Muscle of leg (tissue), 11 donors: Measurements from ENCODE around the gene S1PR2. TPM values are rescaled to one million over a fixed set of nuclear protein-coding genes. Genes with fewer than 3 reads are reported as not detected.
A peak's percentile ranks its signal among the peaks of the same experiment; 100 is the strongest.

Source experiments
- DNase-seq: peaks from one replicate; pipeline ENCODE4 v3.0.0; 2013
- H3K27ac ChIP-seq: one replicate; pipeline ENCODE4 v1.5.1; 2013; ENCODE audit warnings: mild to moderate bottlenecking, low read length, control low read depth
- H3K27me3 ChIP-seq: one replicate; pipeline ENCODE4 v1.6.1; 2013; ENCODE audit warnings: low read length; ENCODE audit not compliant: control insufficient read depth, insufficient read depth
- H3K36me3 ChIP-seq: one replicate; pipeline ENCODE4 v1.6.1; 2013; ENCODE audit warnings: low read length; ENCODE audit not compliant: control insufficient read depth, insufficient read depth
- H3K4me1 ChIP-seq: one replicate; pipeline ENCODE4 v1.6.1; 2013; ENCODE audit warnings: low read length; ENCODE audit not compliant: control insufficient read depth, insufficient read depth
- H3K4me3 ChIP-seq: one replicate; pipeline ENCODE4 v1.5.1; 2013; ENCODE audit warnings: low read length, control low read depth
- H3K9me3 ChIP-seq: replicated peaks from 2 replicates; pipeline ENCODE4 v1.6.1; 2013; ENCODE audit warnings: low read depth, low read length; ENCODE audit not compliant: control insufficient read depth
- WGBS: methylation state at CpG from one replicate; pipeline ENCODE4 v1.1.5; 2013; ENCODE audit warnings: missing lambda C conversion rate; ENCODE audit not compliant: insufficient coverage; 5-methylcytosine and 5-hydroxymethylcytosine counted together
- polyA plus RNA-seq, 8 donors: library from polyadenylated mRNA; unstranded; fragments of 120-200 nt; gene quantifications; one replicate each; pipeline versions ENCODE4 v1.2.1 to v1.2.3, GENCODE V29; 2013; ENCODE audit warnings: inconsistent platforms in 1 of 8, low replicate concordance in 1 of 8; ENCODE audit not compliant: insufficient read length in 8 of 8, insufficient read depth in 1 of 8
- total RNA-seq: library from RNA; stranded (reverse); fragments of 120-200 nt; gene quantifications from one replicate; pipeline ENCODE4 v1.2.4, GENCODE V29; 2013

Gene S1PR2
- total and polyA plus RNA-seq, 9 donors: 9.3 to 18.8 (median 12.8) TPM

DNA sequence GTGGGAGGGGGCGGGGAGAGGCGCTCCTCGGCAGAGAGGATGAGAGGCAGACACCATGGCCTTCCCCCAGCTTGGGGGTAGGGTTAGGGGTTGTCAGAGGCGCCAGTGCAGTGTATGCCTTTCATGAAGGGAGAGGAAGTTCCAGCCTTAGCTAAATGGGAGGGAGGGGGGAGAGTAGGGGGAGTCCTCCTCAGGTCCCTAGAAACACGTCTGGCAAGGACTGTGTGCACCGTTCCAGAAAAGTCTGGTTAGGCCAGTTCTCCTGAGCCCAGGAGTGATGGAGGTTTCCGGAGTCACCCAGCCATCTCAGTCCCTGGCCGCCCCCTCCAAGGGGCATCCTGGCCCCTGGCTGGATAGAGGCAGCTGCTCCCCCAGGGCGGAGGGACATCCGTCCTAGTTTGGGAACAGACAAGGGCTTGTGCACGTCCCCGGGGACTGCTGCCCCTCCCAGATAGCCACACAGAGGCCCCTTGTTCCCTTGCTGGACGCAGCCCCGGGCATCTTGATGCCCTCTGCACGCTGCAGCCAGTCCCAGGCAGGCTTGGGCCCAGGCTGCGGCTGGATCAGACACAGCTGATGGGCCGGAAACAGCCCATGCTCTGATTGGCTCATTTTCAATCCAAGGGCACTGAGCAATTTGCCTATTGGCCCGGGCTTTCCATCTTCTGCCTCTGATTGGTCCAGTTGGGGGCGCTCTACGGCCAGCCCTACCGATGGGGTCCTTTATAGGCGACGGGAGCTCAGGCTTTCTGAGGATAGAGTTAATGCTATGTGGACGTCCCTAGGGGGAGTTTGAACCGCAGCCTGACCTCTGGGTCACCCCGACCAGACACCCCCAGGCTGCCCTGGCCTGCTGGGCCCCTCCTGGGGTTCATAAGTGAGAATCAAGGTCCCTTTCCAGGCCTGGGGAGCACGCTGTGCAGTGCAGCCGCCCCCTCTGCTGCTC, 3.8 kb downstream of the S1PR2 start:
- peak; percentile 93 for DNase-seq
- Histone ChIP-seq H3K4me1 (peaks cover 51% of the 10 kb centered on the region), H3K27ac (peak overlapping the region; percentile 90), H3K4me3 (peak overlapping the region; percentile 16), H3K9me3 (no peaks in the 10 kb centered on the region), H3K36me3 (peaks cover 18% of the 10 kb centered on the region), H3K27me3 (no peaks in the 10 kb centered on the region)
- 37% methylated on average over 16 of the region's 28 CpGs for WGBS

DNA sequence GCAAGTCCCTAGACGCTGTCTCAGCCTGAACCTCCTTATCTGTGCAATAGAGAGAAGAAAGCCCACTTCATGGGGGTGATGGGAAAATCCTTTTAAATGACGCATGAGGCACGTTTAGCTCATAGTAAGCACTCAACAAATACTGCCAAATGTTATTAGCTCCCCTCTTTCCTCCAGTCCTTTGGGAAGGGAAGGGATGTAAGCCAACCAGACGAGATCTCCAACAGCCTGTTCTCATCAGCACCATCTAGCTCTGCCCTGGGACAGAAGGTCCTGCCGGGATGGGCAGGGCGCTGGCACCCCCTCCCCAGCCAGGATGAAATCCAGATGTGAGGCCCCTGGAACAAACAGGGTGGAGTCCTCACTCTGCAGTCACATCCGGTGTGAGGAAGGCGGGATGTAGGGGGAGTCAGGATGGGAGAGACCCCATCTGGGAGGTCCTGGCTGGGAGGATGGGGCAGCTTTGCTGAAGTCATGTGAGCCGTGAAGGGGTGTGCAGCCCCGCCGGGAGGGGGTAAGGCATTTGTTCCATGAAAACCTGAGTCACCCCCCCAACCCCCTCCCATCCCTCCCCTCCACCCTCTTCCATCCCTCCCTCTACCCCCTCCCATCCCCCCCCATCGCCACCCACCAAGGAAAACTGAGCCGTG, 4.6 kb downstream of the S1PR2 start:
- no peak overlapping the region for H3K4me3 ChIP-seq
- H3K4me1 ChIP-seq: peaks cover 45% of the 10 kb centered on the region
- H3K9me3 ChIP-seq: no peaks in the 10 kb centered on the region
- H3K27ac ChIP-seq: peak overlapping the region; percentile 90
- H3K27me3 ChIP-seq: no peaks in the 10 kb centered on the region
- 5% methylated on average over 3 of the region's 13 CpGs for WGBS
- H3K36me3 ChIP-seq: peaks cover 21% of the 10 kb centered on the region
- peak; percentile 99 for DNase-seq

DNA sequence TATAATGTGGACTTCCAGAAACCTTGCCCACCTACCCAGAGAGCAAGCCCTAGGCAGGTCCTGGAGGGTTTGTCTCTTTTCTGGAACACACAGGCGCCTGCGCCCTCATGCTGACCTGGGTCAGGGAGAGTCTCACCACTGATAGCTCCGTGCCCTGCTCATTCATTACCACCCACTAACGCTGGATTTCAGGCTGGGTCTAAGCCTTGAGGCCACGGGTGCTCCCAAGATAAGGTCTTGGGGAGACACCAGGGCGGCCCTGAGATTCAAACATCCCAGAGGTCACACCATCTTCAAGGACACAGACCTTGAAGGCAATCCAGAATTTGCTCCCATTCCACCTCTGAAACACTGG, 5.1 kb downstream of the S1PR2 start:
- peak overlapping the region; percentile 85 for H3K27ac ChIP-seq
- H3K9me3 ChIP-seq: no peaks in the 10 kb centered on the region
- peaks cover 44% of the 10 kb centered on the region for H3K4me1 ChIP-seq
- peaks cover 21% of the 10 kb centered on the region for H3K36me3 ChIP-seq
- WGBS: 68% methylated on average over 3 of the region's 6 CpGs
- DNase-seq: no peak
- no peak overlapping the region for H3K4me3 ChIP-seq
- H3K27me3 ChIP-seq: no peaks in the 10 kb centered on the region

DNA sequence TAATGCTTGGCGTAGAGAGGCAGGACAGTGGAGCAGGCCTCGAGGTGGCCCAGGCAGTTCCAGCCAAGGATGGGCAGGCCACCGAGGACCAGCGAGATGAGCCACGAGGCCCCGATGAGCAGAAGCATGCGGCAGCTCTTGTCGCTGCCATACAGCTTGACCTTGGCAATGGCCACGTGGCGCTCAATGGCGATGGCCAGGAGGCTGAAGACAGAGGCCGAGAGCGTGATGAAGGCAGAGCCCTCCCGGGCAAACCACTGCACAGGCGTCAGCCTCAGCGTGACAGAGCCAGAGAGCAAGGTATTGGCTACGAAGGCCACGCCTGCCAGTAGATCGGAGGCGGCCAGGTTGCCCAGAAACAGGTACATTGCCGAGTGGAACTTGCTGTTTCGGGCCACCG, 6.8 kb downstream of the S1PR2 start:
- Histone ChIP-seq H3K27me3 (no peaks in the 10 kb centered on the region), H3K4me1 (peaks cover 31% of the 10 kb centered on the region), H3K27ac (no peak overlapping the region), H3K36me3 (peaks cover 21% of the 10 kb centered on the region), H3K4me3 (no peak overlapping the region), H3K9me3 (no peaks in the 10 kb centered on the region)
- no peak for DNase-seq
- WGBS: 93% methylated on average over 23 of the region's 23 CpGs

DNA sequence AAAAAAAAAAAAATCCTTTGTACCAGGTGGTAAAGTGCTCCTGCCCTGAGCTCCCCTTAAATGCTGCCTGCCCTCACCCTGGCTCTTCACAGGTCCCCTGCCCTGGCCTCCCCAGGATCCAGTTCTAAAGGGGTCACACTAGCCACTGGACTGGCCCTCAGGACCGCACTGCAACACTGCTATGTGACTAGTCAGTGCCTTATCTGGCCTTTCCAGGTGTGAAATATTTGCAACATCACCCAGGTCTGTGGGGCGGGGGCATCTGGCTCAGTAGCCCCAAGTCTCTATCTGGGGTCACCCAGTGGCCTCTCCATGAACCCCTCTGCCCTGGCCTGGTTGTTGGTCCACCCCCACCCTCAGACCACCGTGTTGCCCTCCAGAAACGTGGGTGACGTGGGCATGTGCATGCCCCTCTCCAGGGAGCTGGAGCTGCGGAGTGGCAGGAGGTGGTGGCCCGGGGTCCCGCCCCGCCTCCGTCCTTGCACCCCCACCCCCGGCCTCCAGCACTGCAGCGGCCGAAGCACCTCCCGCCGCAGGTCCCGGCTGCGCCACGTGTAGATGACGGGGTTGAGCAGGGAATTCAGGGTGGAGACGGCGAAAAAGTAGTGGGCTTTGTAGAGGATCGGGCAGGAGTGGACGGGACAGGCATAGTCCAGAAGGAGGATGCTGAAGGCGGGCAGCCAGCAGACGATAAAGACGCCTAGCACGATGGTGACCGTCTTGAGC, 7.5 kb downstream of the S1PR2 start:
- Histone ChIP-seq H3K27ac (no peak overlapping the region), H3K36me3 (peaks cover 21% of the 10 kb centered on the region), H3K4me1 (peaks cover 26% of the 10 kb centered on the region), H3K27me3 (no peaks in the 10 kb centered on the region), H3K4me3 (no peak overlapping the region), H3K9me3 (no peaks in the 10 kb centered on the region)
- no peak for DNase-seq
- WGBS: 88% methylated on average over 13 of the region's 28 CpGs

DNA sequence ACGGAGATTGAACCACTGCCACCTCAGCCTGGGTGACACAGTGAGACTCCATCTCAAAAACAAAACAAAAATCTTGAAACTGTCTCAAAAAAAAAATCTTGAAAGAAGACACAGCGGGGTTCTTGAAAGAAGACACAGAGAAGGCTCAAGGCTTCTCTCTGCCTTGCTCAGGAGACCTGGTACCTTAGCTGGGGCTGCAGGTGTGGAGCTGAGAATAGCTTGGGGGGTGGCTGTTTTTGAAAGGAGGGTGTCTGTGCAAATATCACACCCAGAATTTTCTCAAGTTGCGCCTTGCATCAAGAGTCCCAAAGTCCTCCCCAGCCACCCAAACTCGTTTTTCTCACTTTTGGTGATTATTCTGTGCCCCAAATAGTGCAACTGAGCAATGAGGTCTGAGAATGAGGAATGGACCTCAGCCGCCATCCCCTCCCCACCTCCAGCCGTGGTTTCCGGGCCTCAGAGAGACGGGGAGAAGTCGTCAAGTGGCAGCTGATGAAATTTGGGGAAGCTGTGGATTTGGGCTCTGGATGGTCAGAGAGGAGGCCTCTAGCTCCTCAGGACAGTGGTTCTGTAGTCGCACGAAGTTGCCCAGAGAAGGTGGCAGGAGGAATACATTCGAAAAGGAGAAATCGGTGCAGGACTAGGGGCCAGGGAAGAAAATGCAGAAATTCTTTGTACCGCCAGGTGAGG, 8.8 kb downstream of the S1PR2 start:
- no peak overlapping the region for H3K4me3 ChIP-seq
- DNase-seq: no peak
- H3K27ac ChIP-seq: no peak overlapping the region
- H3K27me3 ChIP-seq: no peaks in the 10 kb centered on the region
- H3K36me3 ChIP-seq: peaks cover 19% of the 10 kb centered on the region
- no peaks in the 10 kb centered on the region for H3K9me3 ChIP-seq
- WGBS: 82% methylated on average over 7 of the region's 14 CpGs
- H3K4me1 ChIP-seq: peaks cover 16% of the 10 kb centered on the region

DNA sequence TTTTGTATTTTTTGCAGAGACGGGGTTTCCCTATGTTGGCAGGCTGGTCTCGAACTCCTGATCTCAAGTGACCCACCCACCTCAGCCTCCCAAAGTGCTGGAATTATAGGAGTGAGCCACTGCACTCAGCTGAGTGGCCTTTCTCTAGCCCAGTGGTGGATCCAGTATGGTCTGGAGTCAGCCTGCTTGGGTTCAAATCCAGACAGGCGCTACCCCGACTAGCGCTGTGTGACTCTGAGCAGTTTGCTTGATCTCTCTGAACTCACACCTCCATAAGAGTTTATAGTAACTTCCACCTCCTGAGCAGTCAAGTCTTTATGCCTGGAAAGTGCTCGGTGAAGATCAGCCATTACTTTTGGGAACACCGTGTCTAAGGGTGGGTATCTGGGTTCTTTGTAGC, 10.4 kb downstream of the S1PR2 start:
- H3K36me3 ChIP-seq: peaks cover 19% of the 10 kb centered on the region
- H3K27me3 ChIP-seq: no peaks in the 10 kb centered on the region
- no peak overlapping the region for H3K27ac ChIP-seq
- DNase-seq: no peak
- no peaks in the 10 kb centered on the region for H3K9me3 ChIP-seq
- WGBS: no CpG with 5 or more reads among the region's 7 CpGs
- peaks cover under 1% of the 10 kb centered on the region for H3K4me1 ChIP-seq
- no peak overlapping the region for H3K4me3 ChIP-seq

DNA sequence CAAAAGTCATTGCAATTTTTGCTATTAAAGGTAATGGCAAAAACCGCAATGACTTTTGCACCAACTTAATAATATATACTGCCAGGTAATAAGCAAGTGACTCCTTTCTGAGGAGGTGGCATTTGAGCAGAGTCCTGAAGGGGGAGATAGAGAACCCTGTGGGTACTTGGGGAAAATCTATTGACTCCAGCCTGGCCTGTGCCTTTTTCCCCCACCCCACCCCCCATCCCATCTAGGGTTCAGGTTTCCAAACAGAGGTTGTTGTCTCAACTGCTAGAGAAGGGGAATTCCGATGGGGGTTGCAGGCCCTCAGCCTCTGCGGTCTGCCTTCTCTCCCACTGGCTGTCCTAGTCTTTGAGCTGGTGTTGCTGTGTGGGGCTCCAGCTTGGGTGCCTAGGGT, 11.5 kb downstream of the S1PR2 start:
- no peak overlapping the region for H3K4me3 ChIP-seq
- H3K4me1 ChIP-seq: no peaks in the 10 kb centered on the region
- H3K27me3 ChIP-seq: no peaks in the 10 kb centered on the region
- H3K36me3 ChIP-seq: peaks cover 15% of the 10 kb centered on the region
- H3K9me3 ChIP-seq: no peaks in the 10 kb centered on the region
- DNase-seq: no peak
- no CpG with 5 or more reads among the region's 3 CpGs for WGBS
- no peak overlapping the region for H3K27ac ChIP-seq

DNA sequence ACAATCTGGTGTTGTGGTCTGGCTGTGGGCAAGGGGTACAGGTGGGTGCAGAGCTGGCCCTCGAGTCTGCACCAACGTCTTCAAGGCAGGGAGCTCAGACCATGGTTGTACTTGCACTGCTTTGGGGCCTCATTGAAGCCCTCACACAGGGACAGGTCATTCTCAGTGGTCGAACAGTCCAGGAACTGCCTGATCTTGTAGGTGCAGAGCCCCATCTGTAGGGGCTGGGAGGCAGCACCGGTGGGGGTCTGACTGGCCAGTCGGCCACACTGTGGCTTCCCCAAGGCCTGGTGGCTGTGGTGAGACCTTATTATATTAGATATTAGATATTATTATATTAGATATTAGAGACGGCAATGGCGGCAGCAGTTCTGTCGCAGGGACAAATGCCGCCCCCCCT, 14.0 kb downstream of the S1PR2 start:
- Histone ChIP-seq H3K36me3 (peaks cover under 1% of the 10 kb centered on the region), H3K4me1 (no peaks in the 10 kb centered on the region), H3K4me3 (no peak overlapping the region), H3K9me3 (no peaks in the 10 kb centered on the region), H3K27ac (no peak overlapping the region), H3K27me3 (no peaks in the 10 kb centered on the region)
- 84% methylated on average over 6 of the region's 9 CpGs for WGBS
- no peak for DNase-seq
